ENCODE results near the gene ATP10B. TPM values are rescaled to one million over a fixed set of nuclear protein-coding genes. Genes with fewer than 3 reads are reported as not detected.

Gene ATP10B
- total and polyA plus RNA-seq, 2 of the 8 experiments (the other 6 are each of a cell fraction or from before 2014, with no cell fraction given), result 0.06 to 0.11 TPM

GRCh38 chr5:160525471-160526261 is 326.3 kb downstream of the ATP10B start:
- Histone ChIP-seq H3K4me3 (ENCODE audit: extremely low read depth in 1 of 4, insufficient read depth in 2 of 4, low read depth in 3 of 4, low read length in 4 of 4) (no peak overlapping the region), H2BK5ac (ENCODE audit: low read depth, low read length) (no peak overlapping the region), H3K56ac (replicated peaks; ENCODE audit: insufficient read length, low read depth, low read length) (no peak overlapping the region), H2BK15ac (ENCODE audit: low read length) (no peak overlapping the region), H3K79me2 (ENCODE audit: control insufficient read depth in 1 of 2, insufficient read depth in 2 of 2, low read length in 2 of 2) (no peaks in the 10 kb centered on the region), H3K27me3 (replicated peaks in 1 of 4; ENCODE audit: control insufficient read depth in 3 of 4, extremely low read depth in 1 of 4, insufficient read depth in 3 of 4, low read length in 3 of 4) (no peaks in the 10 kb centered on the region), H3K9me3 (ENCODE audit: insufficient read depth in 2 of 2, low read depth in 1 of 2, low read length in 1 of 2) (no peaks in the 10 kb centered on the region), H3K4ac (replicated peaks; ENCODE audit: insufficient read length, low read depth, low read length) (no peak overlapping the region), H2AK5ac (ENCODE audit: low read depth, low read length) (no peak overlapping the region), H3K27ac (ENCODE audit: low read depth, low read length) (no peak overlapping the region), H3K18ac (ENCODE audit: extremely low read depth, low read length) (no peak overlapping the region), H4K91ac (replicated peaks; ENCODE audit: insufficient read length, low read length) (no peak overlapping the region), H3K36me3 (ENCODE audit: control insufficient read depth in 2 of 4, insufficient read depth in 4 of 4, low read length in 3 of 4) (no peaks in the 10 kb centered on the region; a peak in 1 of 8 replicates), H3K9ac (replicated peaks in 1 of 4; ENCODE audit: extremely low read depth in 1 of 4, low read depth in 3 of 4, low read length in 3 of 4) (no peak overlapping the region), H3K4me1 (replicated peaks in 1 of 4; ENCODE audit: control insufficient read depth in 3 of 4, insufficient read depth in 4 of 4, low read length in 3 of 4) (no peaks in the 10 kb centered on the region), H3K4me2 (ENCODE audit: insufficient read depth in 1 of 2, low read depth in 2 of 2, low read length in 2 of 2) (no peak overlapping the region), H3K79me1 (ENCODE audit: low read depth, low read length) (no peaks in the 10 kb centered on the region), H4K20me1 (replicated peaks in 1 of 2; ENCODE audit: control insufficient read depth in 1 of 2, insufficient read depth in 2 of 2, low read length in 2 of 2) (no peaks in the 10 kb centered on the region), H2BK12ac (ENCODE audit: low read depth, low read length) (no peak overlapping the region), H4K5ac (ENCODE audit: insufficient read length, low read depth, low read length) (no peak overlapping the region), H3K23ac (ENCODE audit: insufficient read length) (no peak overlapping the region), H3K14ac (ENCODE audit: insufficient read length) (no peak overlapping the region), H2BK20ac (ENCODE audit: low read length) (no peak overlapping the region), H2BK120ac (replicated peaks; ENCODE audit: low read depth, low read length) (no peak overlapping the region), H3K23me2 (ENCODE audit: low read depth, low read length) (no peaks in the 10 kb centered on the region), H4K8ac (ENCODE audit: extremely low read depth, insufficient read depth, low read length) (no peak overlapping the region), H2AFZ (ENCODE audit: low read length) (no peak overlapping the region)
- POLR2A ChIA-PET (ENCODE audit: partially characterized antibody), result interaction anchor here (1.1 kb wide), 1 partner anchor 15 kb away, joined by 3 read pairs; no protein-coding TSS in a partner anchor
- CTCF ChIA-PET (ENCODE audit: partially characterized antibody), result interaction anchor here (1.0 to 4.6 kb wide), 4 partner anchors 9 to 262 kb away, joined by 3 to 24 read pairs (median 5); no protein-coding TSS in a partner anchor
- FAIRE-seq (no peak), DNase-seq (ENCODE audit: low read depth in 1 of 2, low spot score in 2 of 2) (no peak)
- TF ChIP-seq KDM4A (IDR thresholded peaks at IDR 0.05; ENCODE audit: low read depth, low read length, severe bottlenecking), result no peak
- TF ChIP-seq NANOG (IDR thresholded peaks at IDR 0.05; ENCODE audit: insufficient read depth, low read depth, low read length, poor library complexity, severe bottlenecking), result no peak
- no peak for TF ChIP-seq KDM1A (IDR thresholded peaks at IDR 0.05; ENCODE audit: borderline replicate concordance, low read length)
- TF ChIP-seq RFX5 (IDR thresholded peaks at IDR 0.05; ENCODE audit: borderline replicate concordance, low read depth, low read length), result no peak
- TF ChIP-seq PHF8 (conservative IDR thresholded peaks at IDR 0.05; ENCODE audit: low read depth, low read length), result no peak
- TF ChIP-seq SP1 (IDR thresholded peaks at IDR 0.05; ENCODE audit: low read depth, low read length), result no peak
- WGBS, 2 experiments (ENCODE audit: extremely low coverage in 1 of 2, insufficient coverage in 1 of 2, insufficient read length in 1 of 2, insufficient replicate concordance in 2 of 2, low coverage in 1 of 2, low lambda C conversion rate in 2 of 2, missing lambda C conversion rate in 1 of 2), result 90% methylated on average over 3 of the region's 3 CpGs; no CpG with 5 or more reads in 1 of the 2 experiments

Measured in H1 (cell line).